IMR-90 (cell line): ENCODE measurements around the gene KCNG4. TPM values are rescaled to one million over a fixed set of nuclear protein-coding genes. Genes with fewer than 3 reads are reported as not detected.

ENCODE experiments used
- ATAC-seq: fragments of 200-7000 bp; cut with Tn5 transposase; 2 replicates; pipeline ENCODE4 v1.9.1; 2020; ENCODE audit warnings: low read depth, mild to moderate bottlenecking, moderate library complexity
- BruUV-seq: library from RNA; stranded (reverse); fragments of 400-500 nt; replicated peaks from 2 replicates; lab custom pipeline; 2021; lab: Mats Ljungman, UMichigan
- CTCF ChIA-PET: fragments of 300-600 bp; formaldehyde crosslinking; extraction: SDS; loops from one replicate; lab custom pipeline; 2021; ENCODE audit warnings: antibody characterized with exemption; lab: Yijun Ruan, JAX
- POLR2A ChIA-PET: fragments of 300-600 bp; sonication (Branson Sonifier 250); formaldehyde crosslinking; loops from one replicate; lab custom pipeline; 2022; ENCODE audit warnings: antibody characterized with exemption; ENCODE audit not compliant: unreplicated experiment; lab: Charles Lee
- DNase-seq: peaks from one replicate; pipeline ENCODE4 v3.0.0; 2013
- H2AFZ ChIP-seq: replicated peaks from 2 replicates; pipeline ENCODE3; 2013; ENCODE audit warnings: low read length, mild to moderate bottlenecking; ENCODE audit not compliant: poor library complexity
- H2AK5ac ChIP-seq: 2 replicates; pipeline ENCODE4 v1.6.1; 2013; ENCODE audit warnings: low read depth, low read length, inconsistent platforms
- H2AK9ac ChIP-seq: replicated peaks from 2 replicates; pipeline ENCODE3; 2013; ENCODE audit warnings: mild to moderate bottlenecking, low read depth, low read length, moderate library complexity; ENCODE audit not compliant: poor library complexity
- H2BK120ac ChIP-seq: 2 replicates; pipeline ENCODE4 v1.6.1; 2013; ENCODE audit warnings: low read depth, low read length, inconsistent platforms
- H2BK15ac ChIP-seq: 3 replicates; pipeline ENCODE4 v1.6.1; 2013; ENCODE audit warnings: low read depth, low read length, inconsistent platforms
- H2BK20ac ChIP-seq: 2 replicates; pipeline ENCODE4 v1.6.1; 2013; ENCODE audit warnings: low read depth, mild to moderate bottlenecking, inconsistent platforms, low read length, moderate library complexity
- H2BK5ac ChIP-seq: 2 replicates; pipeline ENCODE4 v1.6.1; 2013; ENCODE audit warnings: mild to moderate bottlenecking, low read depth, low read length, inconsistent platforms; ENCODE audit not compliant: poor library complexity, severe bottlenecking
- H3K14ac ChIP-seq: replicated peaks from 2 replicates; pipeline ENCODE4 v1.6.1; 2013; ENCODE audit warnings: low read depth, low read length, inconsistent platforms
- H3K18ac ChIP-seq: 2 replicates; pipeline ENCODE4 v1.6.1; 2013; ENCODE audit warnings: low read depth, low read length, control low read depth
- H3K23ac ChIP-seq: 2 replicates; pipeline ENCODE4 v1.6.1; 2013; ENCODE audit warnings: low read depth, low read length, inconsistent platforms
- H3K27ac ChIP-seq: 2 replicates; pipeline ENCODE4 v1.5.1; 2013; ENCODE audit warnings: mild to moderate bottlenecking, control low read depth, low read length; ENCODE audit not compliant: insufficient read depth
- H3K27me3 ChIP-seq: 2 replicates; pipeline ENCODE4 v1.6.1; 2013; ENCODE audit warnings: low read length; ENCODE audit not compliant: control insufficient read depth, insufficient read depth
- H3K36me3 ChIP-seq: 2 replicates; pipeline ENCODE4 v1.6.1; 2013; ENCODE audit warnings: low read length, mixed read lengths; ENCODE audit not compliant: control insufficient read depth, insufficient read depth
- H3K4ac ChIP-seq: 2 replicates; pipeline ENCODE4 v1.6.1; 2013; ENCODE audit warnings: low read depth, low read length, inconsistent platforms
- H3K4me1 ChIP-seq: 2 replicates; pipeline ENCODE4 v1.6.1; 2013; ENCODE audit warnings: low read length, mixed read lengths; ENCODE audit not compliant: control insufficient read depth, insufficient read depth
- H3K4me2 ChIP-seq: 2 replicates; pipeline ENCODE4 v1.6.1; 2013; ENCODE audit warnings: low read depth, mild to moderate bottlenecking, control low read depth, low read length, moderate library complexity
- H3K4me3 ChIP-seq: 2 replicates; pipeline ENCODE4 v1.5.1; 2013; ENCODE audit warnings: low read depth, mild to moderate bottlenecking, control low read depth, low read length, moderate library complexity; ENCODE audit not compliant: insufficient read depth
- H3K56ac ChIP-seq: 2 replicates; pipeline ENCODE4 v1.6.1; 2013; ENCODE audit warnings: low read length, inconsistent platforms; ENCODE audit not compliant: insufficient read depth; ENCODE audit errors: extremely low read depth
- H3K79me1 ChIP-seq, 2 experiments: 2 replicates each; pipeline ENCODE4 v1.6.1; 2013; ENCODE audit warnings: low read length in 2 of 2, inconsistent platforms in 1 of 2, low read depth in 1 of 2
- H3K9ac ChIP-seq: 2 replicates; pipeline ENCODE4 v1.6.1; 2013; ENCODE audit warnings: low read depth, low read length, control low read depth
- H3K9me1 ChIP-seq: 2 replicates; pipeline ENCODE4 v1.6.1; 2013; ENCODE audit warnings: low read length, inconsistent platforms; ENCODE audit not compliant: insufficient read depth
- H3K9me3 ChIP-seq: 2 replicates; pipeline ENCODE4 v1.6.1; 2013; ENCODE audit warnings: low read length; ENCODE audit not compliant: control insufficient read depth, insufficient read depth
- H4K20me1 ChIP-seq: 2 replicates; pipeline ENCODE4 v1.6.1; 2013; ENCODE audit warnings: low read length, inconsistent platforms; ENCODE audit not compliant: insufficient read depth
- H4K5ac ChIP-seq: 2 replicates; pipeline ENCODE4 v1.6.1; 2013; ENCODE audit warnings: mild to moderate bottlenecking, low read depth, low read length, control low read depth
- H4K8ac ChIP-seq, 2 experiments: 2 replicates each; pipeline ENCODE4 v1.6.1; 2013; ENCODE audit warnings: low read depth in 2 of 2, low read length in 2 of 2, control low read depth in 1 of 2, inconsistent platforms in 1 of 2
- H4K91ac ChIP-seq: 2 replicates; pipeline ENCODE4 v1.6.1; 2013; ENCODE audit warnings: low read depth, low read length, inconsistent platforms; ENCODE audit not compliant: insufficient read depth
- BHLHE40 ChIP-seq: fragments of 150-350 bp; IDR thresholded peaks from 2 replicates; pipeline ENCODE4 v1.6.1; 2016; ENCODE audit warnings: mild to moderate bottlenecking, low read depth, low read length
- CEBPB ChIP-seq: IDR thresholded peaks from 2 replicates; pipeline ENCODE4 v1.6.1; 2012; ENCODE audit warnings: low read depth, low read length, improper control_type of control experiment
- CHD1 ChIP-seq: IDR thresholded peaks from 2 replicates; pipeline ENCODE4 v1.6.1; 2012; ENCODE audit warnings: low read depth, low read length, improper control_type of control experiment
- CTCF ChIP-seq: conservative IDR thresholded peaks from 2 replicates; pipeline ENCODE4 v1.5.1; 2012; ENCODE audit warnings: mild to moderate bottlenecking, low read depth, low read length, improper control_type of control experiment
- FOS ChIP-seq: fragments of 150-350 bp; IDR thresholded peaks from 2 replicates; pipeline ENCODE4 v1.6.1; 2016; ENCODE audit warnings: low read depth, low read length
- MAFK ChIP-seq: IDR thresholded peaks from 2 replicates; pipeline ENCODE4 v1.6.1; 2012; ENCODE audit warnings: low read depth, low read length, improper control_type of control experiment
- MAZ ChIP-seq: IDR thresholded peaks from 2 replicates; pipeline ENCODE4 v1.6.1; 2012; ENCODE audit warnings: low read depth, mild to moderate bottlenecking, low read length, improper control_type of control experiment, moderate library complexity, borderline replicate concordance
- MXI1 ChIP-seq: IDR thresholded peaks from 2 replicates; pipeline ENCODE4 v1.6.1; 2012; ENCODE audit warnings: low read depth, mild to moderate bottlenecking, low read length, moderate library complexity, borderline replicate concordance
- NFE2L2 ChIP-seq: fragments of 150-350 bp; IDR thresholded peaks from 2 replicates; pipeline ENCODE4 v1.6.1; 2016; ENCODE audit warnings: low read depth, mild to moderate bottlenecking, low read length
- POLR2A ChIP-seq: IDR thresholded peaks from 2 replicates; pipeline ENCODE4 v1.6.1; 2012; ENCODE audit warnings: mild to moderate bottlenecking, low read depth, low read length
- RAD21 ChIP-seq: IDR thresholded peaks from 2 replicates; pipeline ENCODE4 v1.6.1; 2012; ENCODE audit warnings: low read length, improper control_type of control experiment
- RCOR1 ChIP-seq: IDR thresholded peaks from 2 replicates; pipeline ENCODE4 v1.6.1; 2012; ENCODE audit warnings: mild to moderate bottlenecking, low read length, improper control_type of control experiment; ENCODE audit not compliant: insufficient replicate concordance
- RFX5 ChIP-seq: IDR thresholded peaks from 2 replicates; pipeline ENCODE4 v1.8.0; 2012; ENCODE audit warnings: low read depth, mild to moderate bottlenecking, low read length, moderate library complexity
- SMC3 ChIP-seq: fragments of 150-350 bp; IDR thresholded peaks from 2 replicates; pipeline ENCODE4 v1.6.1; 2016; ENCODE audit warnings: low read depth, mild to moderate bottlenecking, antibody characterized with exemption, low read length, moderate library complexity
- USF2 ChIP-seq: fragments of 150-350 bp; IDR thresholded peaks from 2 replicates; pipeline ENCODE4 v1.6.1; 2017; ENCODE audit warnings: mild to moderate bottlenecking, antibody characterized with exemption, low read length, low read depth
- WGBS, 2 experiments: methylation state at CpG; one replicate each; pipeline versions ENCODE4 v1.1.5 to v1.1.7; 2013; ENCODE audit warnings: missing lambda C conversion rate in 2 of 2; ENCODE audit not compliant: insufficient read length in 1 of 2; ENCODE audit errors: extremely low coverage in 2 of 2; 5-methylcytosine and 5-hydroxymethylcytosine counted together
- dilution Hi-C: fragments of 300-500 bp; cut with HindIII; formaldehyde crosslinking; loops from one replicate; pipeline ENCODE4 v1.14.3; 2018; ENCODE audit warnings: low sequenced_read_pairs; ENCODE audit not compliant: unreplicated experiment
- in situ Hi-C: fragments of 300-500 bp; cut with MboI; formaldehyde crosslinking; loops from 3 replicates; pipeline ENCODE4 v1.14.3; 2019; ENCODE audit warnings: low sequenced_read_pairs, inconsistent platforms, mixed read lengths
- intact Hi-C: fragments of 100-400 bp; cut with micrococcal nuclease; formaldehyde crosslinking; loops from 2 replicates; pipeline ENCODE4 v1.10.0; 2022
- polyA plus RNA-seq, 3 experiments: library from polyadenylated mRNA; depleted of rRNA; stranded (reverse); fragments of >200 nt; gene quantifications; 2 replicates each; pipeline ENCODE4 v1.2.3, GENCODE V29; 2012; ENCODE audit warnings: low replicate concordance in 1 of 3
- total RNA-seq: library from RNA; depleted of rRNA; stranded (reverse); fragments of >200 nt; gene quantifications from 2 replicates; pipeline ENCODE4 v1.2.3, GENCODE V29; 2012
- TF ChIP-seq, protein P1 (sequence below): fragments of 150-350 bp; IDR thresholded peaks from 2 replicates; pipeline ENCODE4 v1.6.1; 2016; ENCODE audit warnings: low read depth, mild to moderate bottlenecking, low read length, moderate library complexity, borderline replicate concordance

Gene KCNG4
- total and polyA plus RNA-seq, 2 of the 4 experiments (the other 2 are of a cell fraction) = not detected

- no peaks in the 10 kb centered on the region for H3K4me1 ChIP-seq
- H3K27ac ChIP-seq = no peak overlapping the region
- 100% methylated on average over 1 of the region's 4 CpGs; no CpG with 5 or more reads in 1 of the 2 experiments for WGBS, 2 experiments
- BruUV-seq = no TSS peak
- no peak overlapping the region for H2AK5ac ChIP-seq
- no peak overlapping the region for H4K8ac ChIP-seq
- ATAC-seq = no peak
- in situ Hi-C loops = no loop called here
- no peak overlapping the region for H2BK20ac ChIP-seq
- H3K4ac ChIP-seq = no peak overlapping the region
- TF ChIP-seq POLR2A = no peak
- no peak for TF ChIP-seq BHLHE40
- no peak for TF ChIP-seq CHD1
- TF ChIP-seq RCOR1 = no peak
- TF ChIP-seq USF2 = no peak
- no peak for TF ChIP-seq FOS
- TF ChIP-seq, protein P1, sequence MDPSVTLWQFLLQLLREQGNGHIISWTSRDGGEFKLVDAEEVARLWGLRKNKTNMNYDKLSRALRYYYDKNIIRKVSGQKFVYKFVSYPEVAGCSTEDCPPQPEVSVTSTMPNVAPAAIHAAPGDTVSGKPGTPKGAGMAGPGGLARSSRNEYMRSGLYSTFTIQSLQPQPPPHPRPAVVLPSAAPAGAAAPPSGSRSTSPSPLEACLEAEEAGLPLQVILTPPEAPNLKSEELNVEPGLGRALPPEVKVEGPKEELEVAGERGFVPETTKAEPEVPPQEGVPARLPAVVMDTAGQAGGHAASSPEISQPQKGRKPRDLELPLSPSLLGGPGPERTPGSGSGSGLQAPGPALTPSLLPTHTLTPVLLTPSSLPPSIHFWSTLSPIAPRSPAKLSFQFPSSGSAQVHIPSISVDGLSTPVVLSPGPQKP = no peak
- no peak for TF ChIP-seq MAZ
- TF ChIP-seq NFE2L2 = no peak
- no peak for TF ChIP-seq MAFK
- TF ChIP-seq CTCF = no peak
- no peak for TF ChIP-seq CEBPB
- no peak for TF ChIP-seq RFX5
- TF ChIP-seq MXI1 = no peak
- no peak for TF ChIP-seq SMC3
- TF ChIP-seq RAD21 = no peak
- H4K20me1 ChIP-seq = no peaks in the 10 kb centered on the region
- H3K4me2 ChIP-seq = no peak overlapping the region
- H3K9ac ChIP-seq = no peak overlapping the region
- no peak overlapping the region for H2BK15ac ChIP-seq
- H3K79me1 ChIP-seq = no peaks in the 10 kb centered on the region
- DNase-seq = no peak
- H3K9me1 ChIP-seq = no peaks in the 10 kb centered on the region
- peaks cover 2% of the 10 kb centered on the region; the same call in 1 of the 2 replicates for H3K9me3 ChIP-seq
- H3K36me3 ChIP-seq = no peaks in the 10 kb centered on the region
- H3K14ac ChIP-seq = no peak overlapping the region
- no peak overlapping the region for H4K5ac ChIP-seq
- intact Hi-C loops = no loop called here
- H3K4me3 ChIP-seq = no peak overlapping the region
- no peak overlapping the region for H2BK5ac ChIP-seq
- dilution Hi-C loops = no loop called here
- no peak overlapping the region for H3K56ac ChIP-seq
- H3K23ac ChIP-seq = no peak overlapping the region
- H2AK9ac ChIP-seq = no peak overlapping the region
- H2AFZ ChIP-seq = no peak overlapping the region
- CTCF ChIA-PET = no interaction called here
- peaks cover 36% of the 10 kb centered on the region for H3K27me3 ChIP-seq
- POLR2A ChIA-PET = no interaction called here
- no peak overlapping the region for H4K91ac ChIP-seq
- no peak overlapping the region for H2BK120ac ChIP-seq
- no peak overlapping the region for H3K18ac ChIP-seq
Observed at GRCh38 chr16:84212154-84212553, 27.7 kb downstream of the KCNG4 start.
